Fibroblast of lung (primary cell): ENCODE measurements around the gene KBTBD7. TPM values are rescaled to one million over a fixed set of nuclear protein-coding genes. Genes with fewer than 3 reads are reported as not detected.

Source experiments
- DNase-seq, 2 donors: peaks; one replicate each; pipeline versions ENCODE4 v3.0.0 to v3.0.0-alpha.2; 2010; ENCODE audit warnings: low read depth in 2 of 2
- H2AFZ ChIP-seq: 2 replicates; pipeline ENCODE4 v1.5.1; 2012; ENCODE audit warnings: low read length, control low read depth, inconsistent platforms
- H3K27ac ChIP-seq: 2 replicates; pipeline ENCODE4 v1.5.1; 2011; ENCODE audit warnings: low read length, control low read depth; ENCODE audit not compliant: insufficient read depth
- H3K27me3 ChIP-seq: 2 replicates; pipeline ENCODE4 v1.5.1; 2011; ENCODE audit warnings: mild to moderate bottlenecking, low read length; ENCODE audit not compliant: control insufficient read depth, insufficient read depth
- H3K36me3 ChIP-seq: 2 replicates; pipeline ENCODE4 v1.5.1; 2011; ENCODE audit warnings: low read length; ENCODE audit not compliant: control insufficient read depth, insufficient read depth
- H3K4me1 ChIP-seq: 2 replicates; pipeline ENCODE4 v1.5.1; 2011; ENCODE audit warnings: low read length; ENCODE audit not compliant: control insufficient read depth, insufficient read depth; ENCODE audit errors: extremely low read depth
- H3K4me2 ChIP-seq: 2 replicates; pipeline ENCODE4 v1.5.1; 2011; ENCODE audit warnings: low read length, control low read depth; ENCODE audit not compliant: insufficient read depth; ENCODE audit errors: extremely low read depth
- H3K4me3 ChIP-seq, 4 experiments: fragments of 200-600 bp in 1 of 4; sonication (generic) in 1 of 4; replicated peaks in 1 of 4; 2 replicates each; pipeline ENCODE4 v1.5.1; 2011 to 2016; ENCODE audit warnings: low read length in 4 of 4, low read depth in 3 of 4, mild to moderate bottlenecking in 3 of 4, control low read depth in 2 of 4, inconsistent platforms in 1 of 4, mixed read lengths in 1 of 4; ENCODE audit not compliant: insufficient read depth in 1 of 4; ENCODE audit errors: control extremely low read depth in 1 of 4
- H3K79me2 ChIP-seq: 2 replicates; pipeline ENCODE4 v1.5.1; 2012; ENCODE audit warnings: mild to moderate bottlenecking, low read length, inconsistent platforms; ENCODE audit not compliant: control insufficient read depth, insufficient read depth
- H3K9ac ChIP-seq: 2 replicates; pipeline ENCODE4 v1.5.1; 2011; ENCODE audit warnings: mild to moderate bottlenecking, low read length, control low read depth; ENCODE audit not compliant: insufficient read depth
- H3K9me3 ChIP-seq: 2 replicates; pipeline ENCODE4 v1.5.1; 2012; ENCODE audit warnings: low read depth, low read length; ENCODE audit not compliant: control insufficient read depth, insufficient read depth
- H4K20me1 ChIP-seq: 2 replicates; pipeline ENCODE4 v1.5.1; 2011; ENCODE audit warnings: low read length; ENCODE audit not compliant: control insufficient read depth, insufficient read depth; ENCODE audit errors: extremely low read depth
- CTCF ChIP-seq, 2 donors: IDR thresholded peaks in 1 of 2; conservative IDR thresholded peaks in 1 of 2; 1 replicate in 1 of 2; 2 replicates in 1 of 2; pipeline ENCODE4 v1.5.1; 2011 to 2012; ENCODE audit warnings: low read length in 2 of 2, control low read depth in 1 of 2, inconsistent platforms in 1 of 2, low read depth in 1 of 2, mild to moderate bottlenecking in 1 of 2
- EZH2 ChIP-seq: IDR thresholded peaks from 2 replicates; pipeline ENCODE4 v1.5.1; 2012; ENCODE audit warnings: low read length, control low read depth, mild to moderate bottlenecking; ENCODE audit errors: missing control alignments
- polyA plus RNA-seq, 2 donors: library from polyadenylated mRNA; depleted of rRNA in 1 of 2; stranded (reverse) in 1 of 2; unstranded in 1 of 2; fragments of >200 nt; gene quantifications; 2 replicates each; pipeline ENCODE4 v1.2.1, GENCODE V29; 2011 to 2012; ENCODE audit warnings: missing spikeins in 1 of 2
- total RNA-seq: library from RNA; depleted of rRNA; stranded (reverse); fragments of >200 nt; gene quantifications from 2 replicates; pipeline ENCODE4 v1.2.1, GENCODE V29; 2014

The KBTBD7 gene
- total and polyA plus RNA-seq, 2 donors (not counting 1 experiment from before 2014, with no cell fraction given), result 3.5 to 5.9 TPM

GRCh38 chr13:41220401-41220800, 26.0 kb upstream of the KBTBD7 start:
- peak in 1 of 2 donors; percentile 22 for DNase-seq
- Histone ChIP-seq H3K4me3 (no peak overlapping the region), H3K27me3 (no peaks in the 10 kb centered on the region), H3K4me2 (no peak overlapping the region), H3K9me3 (no peaks in the 10 kb centered on the region), H2AFZ (no peak overlapping the region), H3K79me2 (no peaks in the 10 kb centered on the region), H3K9ac (no peak overlapping the region), H3K27ac (no peak overlapping the region), H4K20me1 (no peaks in the 10 kb centered on the region), H3K4me1 (peaks cover 16% of the 10 kb centered on the region), H3K36me3 (no peaks in the 10 kb centered on the region)
- TF ChIP-seq CTCF (conservative IDR thresholded peaks at IDR 0.05 in 1 of 2, IDR thresholded peaks at IDR 0.05 in 1 of 2; ENCODE audit: low read depth in 1 of 2, low read length in 2 of 2) (no peak), EZH2 (no peak)

GRCh38 chr13:41216160-41216559, 21.8 kb upstream of the KBTBD7 start:
- H4K20me1 ChIP-seq, result no peaks in the 10 kb centered on the region
- H2AFZ ChIP-seq, result no peak overlapping the region
- H3K9ac ChIP-seq, result no peak overlapping the region
- peak overlapping the region; percentile 52 for H3K4me2 ChIP-seq
- TF ChIP-seq EZH2 (no peak), CTCF (conservative IDR thresholded peaks at IDR 0.05 in 1 of 2, IDR thresholded peaks at IDR 0.05 in 1 of 2; ENCODE audit: low read depth in 1 of 2, low read length in 2 of 2) (no peak)
- no peaks in the 10 kb centered on the region for H3K36me3 ChIP-seq
- H3K27ac ChIP-seq, result no peak overlapping the region
- H3K27me3 ChIP-seq, result no peaks in the 10 kb centered on the region
- DNase-seq, result peak; percentile 68 to 79
- H3K4me3 ChIP-seq, result no peak overlapping the region
- no peaks in the 10 kb centered on the region for H3K9me3 ChIP-seq
- no peaks in the 10 kb centered on the region for H3K79me2 ChIP-seq
- peaks cover 7% of the 10 kb centered on the region for H3K4me1 ChIP-seq

GRCh38 chr13:41213919-41214318, 19.6 kb upstream of the KBTBD7 start:
- Histone ChIP-seq H3K9me3 (no peaks in the 10 kb centered on the region), H3K9ac (no peak overlapping the region), H3K36me3 (no peaks in the 10 kb centered on the region), H3K27me3 (no peaks in the 10 kb centered on the region), H3K4me1 (peaks cover 7% of the 10 kb centered on the region), H3K4me3 (no peak overlapping the region), H4K20me1 (no peaks in the 10 kb centered on the region), H3K27ac (no peak overlapping the region), H2AFZ (no peak overlapping the region), H3K79me2 (no peaks in the 10 kb centered on the region), H3K4me2 (no peak overlapping the region)
- no peak for DNase-seq
- TF ChIP-seq CTCF (conservative IDR thresholded peaks at IDR 0.05 in 1 of 2, IDR thresholded peaks at IDR 0.05 in 1 of 2; ENCODE audit: low read depth in 1 of 2, low read length in 2 of 2), result no peak
- no peak for TF ChIP-seq EZH2
